Measurements from ENCODE around the gene FLYWCH2.

FLYWCH2 gene

GRCh38 chr16:2882650-2883457 is at the start of gene FLYWCH2:
TSS of gene FLYWCH2 (plus strand) at chr16:2883215. CDS start at chr16:2896450, 13,235 bp downstream.
- Histone ChIP-seq H3K27me3 (ENCODE audit: insufficient read depth, low read length) (peaks cover 22% of the 10 kb centered on the region; the same call in 1 of the 2 replicates), H3K9ac (ENCODE audit: low read depth, low read length) (peak within 1 kb of the TSS; percentile 76; the same call in 1 of the 2 replicates), H3K27ac (ENCODE audit: low read length) (no peak within 1 kb of the TSS), H3K4me1 (ENCODE audit: insufficient read depth, low read length) (no peaks in the 10 kb centered on the region; the same call in 1 of the 2 replicates), H3K9me3 (ENCODE audit: insufficient read depth, low read depth, low read length) (no peaks in the 10 kb centered on the region; the same call in 1 of the 2 replicates), H3K36me3 (ENCODE audit: insufficient read depth, low read depth, low read length) (no peaks in the 10 kb centered on the region), H3K4me3 (ENCODE audit: low read length) (peak within 1 kb of the TSS; percentile 89)

GRCh38 chr16:2833776-2834175 is 49.2 kb upstream of the FLYWCH2 start:
- no peak overlapping the region for H3K9ac ChIP-seq (ENCODE audit: low read depth, low read length)
- no peaks in the 10 kb centered on the region; the same call in 1 of the 2 replicates for H3K4me1 ChIP-seq (ENCODE audit: insufficient read depth, low read length)
- H3K4me3 ChIP-seq (ENCODE audit: low read length): no peak overlapping the region
- no peaks in the 10 kb centered on the region for H3K36me3 ChIP-seq (ENCODE audit: insufficient read depth, low read depth, low read length)
- H3K27ac ChIP-seq (ENCODE audit: low read length): no peak overlapping the region
- peaks cover 9% of the 10 kb centered on the region; the same call in 1 of the 2 replicates for H3K27me3 ChIP-seq (ENCODE audit: insufficient read depth, low read length)
- H3K9me3 ChIP-seq (ENCODE audit: insufficient read depth, low read depth, low read length): no peaks in the 10 kb centered on the region

- Histone ChIP-seq H3K36me3 (ENCODE audit: insufficient read depth, low read depth, low read length) (no peaks in the 10 kb centered on the region), H3K27ac (ENCODE audit: low read length) (no peak overlapping the region), H3K27me3 (ENCODE audit: insufficient read depth, low read length) (peaks cover 9% of the 10 kb centered on the region; the same call in 1 of the 2 replicates)
Observed at GRCh38 chr16:2834968-2835367, 48.0 kb upstream of the FLYWCH2 start.

GRCh38 chr16:2835638-2836493 is 47.1 kb upstream of the FLYWCH2 start:
- no peak overlapping the region for H3K27ac ChIP-seq (ENCODE audit: low read length)
- no peaks in the 10 kb centered on the region; the same call in 1 of the 2 replicates for H3K4me1 ChIP-seq (ENCODE audit: insufficient read depth, low read length)
- no peaks in the 10 kb centered on the region for H3K9me3 ChIP-seq (ENCODE audit: insufficient read depth, low read depth, low read length)
- H3K27me3 ChIP-seq (ENCODE audit: insufficient read depth, low read length): peaks cover 9% of the 10 kb centered on the region; the same call in 1 of the 2 replicates
- no peak overlapping the region for H3K9ac ChIP-seq (ENCODE audit: low read depth, low read length)
- no peak overlapping the region for H3K4me3 ChIP-seq (ENCODE audit: low read length)
- no peaks in the 10 kb centered on the region for H3K36me3 ChIP-seq (ENCODE audit: insufficient read depth, low read depth, low read length)

More at GRCh38 chr16:2834968-2835367, 48.0 kb upstream of the FLYWCH2 start:
- H3K4me1 ChIP-seq (ENCODE audit: insufficient read depth, low read length): no peaks in the 10 kb centered on the region; the same call in 1 of the 2 replicates
- H3K4me3 ChIP-seq (ENCODE audit: low read length): no peak overlapping the region
- no peak overlapping the region for H3K9ac ChIP-seq (ENCODE audit: low read depth, low read length)
- no peaks in the 10 kb centered on the region for H3K9me3 ChIP-seq (ENCODE audit: insufficient read depth, low read depth, low read length)

GRCh38 chr16:2836646-2837508 is 46.1 kb upstream of the FLYWCH2 start:
- no peak overlapping the region for H3K27ac ChIP-seq (ENCODE audit: low read length)
- H3K36me3 ChIP-seq (ENCODE audit: insufficient read depth, low read depth, low read length): no peaks in the 10 kb centered on the region
- H3K27me3 ChIP-seq (ENCODE audit: insufficient read depth, low read length): peaks cover 9% of the 10 kb centered on the region; the same call in 1 of the 2 replicates
- no peaks in the 10 kb centered on the region for H3K9me3 ChIP-seq (ENCODE audit: insufficient read depth, low read depth, low read length)
- no peak overlapping the region for H3K4me3 ChIP-seq (ENCODE audit: low read length)
- no peaks in the 10 kb centered on the region; the same call in 1 of the 2 replicates for H3K4me1 ChIP-seq (ENCODE audit: insufficient read depth, low read length)
- H3K9ac ChIP-seq (ENCODE audit: low read depth, low read length): no peak overlapping the region

GRCh38 chr16:2838928-2839327 is 44.1 kb upstream of the FLYWCH2 start:
- Histone ChIP-seq H3K27me3 (ENCODE audit: insufficient read depth, low read length) (peaks cover 12% of the 10 kb centered on the region; the same call in 1 of the 2 replicates), H3K27ac (ENCODE audit: low read length) (no peak overlapping the region), H3K4me3 (ENCODE audit: low read length) (no peak overlapping the region), H3K9ac (ENCODE audit: low read depth, low read length) (no peak overlapping the region), H3K36me3 (ENCODE audit: insufficient read depth, low read depth, low read length) (no peaks in the 10 kb centered on the region), H3K4me1 (ENCODE audit: insufficient read depth, low read length) (no peaks in the 10 kb centered on the region; the same call in 1 of the 2 replicates), H3K9me3 (ENCODE audit: insufficient read depth, low read depth, low read length) (no peaks in the 10 kb centered on the region)

- H3K9ac ChIP-seq (ENCODE audit: low read depth, low read length): no peak overlapping the region
- H3K4me1 ChIP-seq (ENCODE audit: insufficient read depth, low read length): no peaks in the 10 kb centered on the region; the same call in 1 of the 2 replicates
- no peak overlapping the region for H3K4me3 ChIP-seq (ENCODE audit: low read length)
- H3K9me3 ChIP-seq (ENCODE audit: insufficient read depth, low read depth, low read length): no peaks in the 10 kb centered on the region
- peaks cover 12% of the 10 kb centered on the region; the same call in 1 of the 2 replicates for H3K27me3 ChIP-seq (ENCODE audit: insufficient read depth, low read length)
- no peak overlapping the region for H3K27ac ChIP-seq (ENCODE audit: low read length)
- no peaks in the 10 kb centered on the region for H3K36me3 ChIP-seq (ENCODE audit: insufficient read depth, low read depth, low read length)
Observed at GRCh38 chr16:2839650-2840450, 43.2 kb upstream of the FLYWCH2 start.

GRCh38 chr16:2840914-2841313 is 42.1 kb upstream of the FLYWCH2 start:
- peaks cover 12% of the 10 kb centered on the region; the same call in 1 of the 2 replicates for H3K27me3 ChIP-seq (ENCODE audit: insufficient read depth, low read length)
- no peak overlapping the region for H3K4me3 ChIP-seq (ENCODE audit: low read length)
- H3K9ac ChIP-seq (ENCODE audit: low read depth, low read length): no peak overlapping the region
- H3K4me1 ChIP-seq (ENCODE audit: insufficient read depth, low read length): no peaks in the 10 kb centered on the region; the same call in 1 of the 2 replicates
- no peaks in the 10 kb centered on the region for H3K9me3 ChIP-seq (ENCODE audit: insufficient read depth, low read depth, low read length)
- H3K27ac ChIP-seq (ENCODE audit: low read length): no peak overlapping the region
- H3K36me3 ChIP-seq (ENCODE audit: insufficient read depth, low read depth, low read length): no peaks in the 10 kb centered on the region

- H3K27ac ChIP-seq (ENCODE audit: low read length): no peak overlapping the region
- H3K4me1 ChIP-seq (ENCODE audit: insufficient read depth, low read length): no peaks in the 10 kb centered on the region; the same call in 1 of the 2 replicates
- H3K27me3 ChIP-seq (ENCODE audit: insufficient read depth, low read length): peaks cover 12% of the 10 kb centered on the region; the same call in 1 of the 2 replicates
- H3K4me3 ChIP-seq (ENCODE audit: low read length): no peak overlapping the region
- no peaks in the 10 kb centered on the region for H3K9me3 ChIP-seq (ENCODE audit: insufficient read depth, low read depth, low read length)
- no peaks in the 10 kb centered on the region for H3K36me3 ChIP-seq (ENCODE audit: insufficient read depth, low read depth, low read length)
- H3K9ac ChIP-seq (ENCODE audit: low read depth, low read length): no peak overlapping the region
Observed at GRCh38 chr16:2841606-2842339, 41.2 kb upstream of the FLYWCH2 start.

Measured in iPS-20b (cell line).